NT2/D1 (cell line): ENCODE results near the gene TEC.

Experiments used
- DNase-seq: peaks from one replicate; pipeline ENCODE4 v3.0.0-alpha.2; 2011; ENCODE audit warnings: low read depth, low spot score
- H3K27me3 ChIP-seq: 2 replicates; pipeline ENCODE4 v1.6.0; 2011; ENCODE audit warnings: mild to moderate bottlenecking; ENCODE audit not compliant: insufficient read length, insufficient read depth
- H3K36me3 ChIP-seq: 2 replicates; pipeline ENCODE4 v1.6.1; 2011; ENCODE audit warnings: mild to moderate bottlenecking, low read length, mixed read lengths; ENCODE audit not compliant: insufficient read depth, insufficient read length
- H3K4me1 ChIP-seq: 2 replicates; pipeline ENCODE4 v1.5.1; 2011; ENCODE audit not compliant: insufficient read depth, insufficient read length
- H3K4me3 ChIP-seq: 2 replicates; pipeline ENCODE4 v1.5.1; 2011; ENCODE audit warnings: low read depth; ENCODE audit not compliant: insufficient read length
- H3K9ac ChIP-seq: 2 replicates; pipeline ENCODE4 v1.6.0; 2011; ENCODE audit warnings: low read depth; ENCODE audit not compliant: insufficient read length
- H3K9me3 ChIP-seq: 2 replicates; pipeline ENCODE4 v1.5.1; 2011; ENCODE audit warnings: mild to moderate bottlenecking, low read length; ENCODE audit not compliant: insufficient read depth
- SUZ12 ChIP-seq: IDR thresholded peaks from 2 replicates; pipeline ENCODE4 v1.6.1; 2011; ENCODE audit not compliant: insufficient read length, insufficient read depth; ENCODE audit errors: extremely low read depth
- YY1 ChIP-seq: IDR thresholded peaks from 2 replicates; pipeline ENCODE4 v1.6.1; 2011; ENCODE audit not compliant: insufficient read length, insufficient read depth
- ZNF274 ChIP-seq: IDR thresholded peaks from 2 replicates; pipeline ENCODE4 v1.6.1; 2011; ENCODE audit warnings: mild to moderate bottlenecking, low read depth, low read length

Gene TEC

GRCh38 chr4:48138511-48138910 is 131.1 kb downstream of the TEC start:
- DNase-seq: no peak
- Histone ChIP-seq H3K4me3 (no peak overlapping the region), H3K9ac (no peak overlapping the region), H3K36me3 (peaks cover 3% of the 10 kb centered on the region), H3K4me1 (no peaks in the 10 kb centered on the region), H3K27me3 (no peaks in the 10 kb centered on the region), H3K9me3 (no peaks in the 10 kb centered on the region)
- no peak for TF ChIP-seq YY1
- no peak for TF ChIP-seq ZNF274
- no peak for TF ChIP-seq SUZ12

- no peak for TF ChIP-seq SUZ12
- Histone ChIP-seq H3K36me3 (peaks cover 3% of the 10 kb centered on the region), H3K4me3 (no peak overlapping the region), H3K4me1 (no peaks in the 10 kb centered on the region), H3K9me3 (no peaks in the 10 kb centered on the region), H3K9ac (no peak overlapping the region), H3K27me3 (no peaks in the 10 kb centered on the region)
- no peak for DNase-seq
Observed at GRCh38 chr4:48137846-48138245, 131.8 kb downstream of the TEC start.

DNA sequence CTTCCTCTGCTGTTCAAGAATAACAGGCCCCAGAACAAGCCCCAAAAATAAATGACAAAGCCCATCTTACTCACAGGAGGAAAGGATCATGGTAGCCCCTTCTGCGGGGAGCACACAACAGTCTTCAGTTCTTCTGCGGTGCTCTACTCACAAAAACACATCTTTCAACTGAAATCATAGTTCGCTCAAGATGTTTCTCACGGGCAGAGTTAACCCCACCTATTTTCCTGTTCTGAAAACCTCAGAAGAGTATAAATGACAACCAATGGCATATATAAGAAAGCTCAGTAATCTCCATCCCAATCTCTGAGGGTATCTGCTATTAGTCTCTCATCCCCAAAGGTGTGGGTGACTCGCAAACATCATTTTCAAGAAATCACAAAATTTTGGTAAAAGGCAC is 135.6 kb downstream of the TEC start, which contains the start of gene TXK:
TXK (minus strand) TSS at position 170 of the 400 bp plus-strand sequence; CDS start at position 90, 80 bp downstream.
- Histone ChIP-seq H3K27me3 (no peaks in the 10 kb centered on the region), H3K4me3 (no peak within 1 kb of the TSS), H3K9ac (no peak within 1 kb of the TSS), H3K9me3 (no peaks in the 10 kb centered on the region), H3K4me1 (no peaks in the 10 kb centered on the region), H3K36me3 (peaks cover 3% of the 10 kb centered on the region)
- DNase-seq: no peak
- no peak for TF ChIP-seq YY1
- TF ChIP-seq SUZ12: no peak

DNA sequence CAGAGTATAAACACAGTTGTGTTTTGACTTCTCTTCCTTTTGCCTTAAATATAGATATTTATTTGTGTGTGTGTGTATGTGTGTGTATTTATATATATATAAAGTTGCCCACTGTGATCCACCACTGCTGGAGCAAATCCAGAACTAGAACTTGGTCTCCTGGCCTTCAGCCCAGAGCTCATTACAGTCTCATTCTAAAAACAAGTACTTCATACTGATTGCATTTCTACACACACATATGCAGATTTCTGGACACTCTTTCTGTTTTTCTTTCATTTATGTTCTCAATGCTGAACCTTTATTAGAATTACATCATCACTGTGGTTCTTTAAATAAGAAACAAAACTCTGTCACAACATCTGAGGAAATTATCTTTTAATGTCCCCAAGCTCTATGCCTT is 136.0 kb downstream of the TEC start:
- Histone ChIP-seq H3K4me1 (no peaks in the 10 kb centered on the region), H3K9ac (no peak overlapping the region), H3K27me3 (no peaks in the 10 kb centered on the region), H3K4me3 (no peak overlapping the region), H3K36me3 (peaks cover 3% of the 10 kb centered on the region), H3K9me3 (no peaks in the 10 kb centered on the region)
- no peak for TF ChIP-seq ZNF274
- no peak for TF ChIP-seq YY1
- TF ChIP-seq SUZ12: no peak
- DNase-seq: no peak

GRCh38 chr4:48131736-48132135 is 137.9 kb downstream of the TEC start:
- TF ChIP-seq ZNF274 (no peak), SUZ12 (no peak), YY1 (no peak)
- DNase-seq: no peak

DNA sequence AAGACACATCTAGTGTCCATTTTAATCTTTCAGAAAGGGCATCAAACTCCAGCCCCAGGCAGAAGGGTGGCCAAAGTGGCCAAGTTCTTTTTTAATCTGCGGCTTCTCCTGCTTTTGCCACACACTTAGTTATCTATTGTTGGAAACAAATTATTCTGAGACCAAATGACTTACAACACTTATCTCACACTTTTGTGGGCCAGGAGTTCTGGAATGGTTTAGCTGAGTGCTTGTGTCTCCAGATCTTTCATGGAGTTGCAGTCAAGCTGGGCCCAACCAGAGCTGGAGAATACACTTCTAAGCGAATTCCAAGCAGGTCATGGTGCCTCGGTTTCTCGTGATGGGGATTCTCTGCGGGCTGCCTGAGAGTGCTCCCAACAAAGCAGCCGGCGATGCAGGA is 139.5 kb downstream of the TEC start:
- Histone ChIP-seq H3K9me3 (no peaks in the 10 kb centered on the region), H3K9ac (no peak overlapping the region), H3K4me1 (no peaks in the 10 kb centered on the region), H3K27me3 (no peaks in the 10 kb centered on the region), H3K36me3 (no peaks in the 10 kb centered on the region), H3K4me3 (no peak overlapping the region)
- TF ChIP-seq YY1 (no peak), SUZ12 (no peak), ZNF274 (no peak)
- DNase-seq: no peak

More at GRCh38 chr4:48131736-48132135, 137.9 kb downstream of the TEC start:
- H3K4me1 ChIP-seq: no peaks in the 10 kb centered on the region
- no peak overlapping the region for H3K9ac ChIP-seq
- peaks cover 3% of the 10 kb centered on the region for H3K36me3 ChIP-seq
- no peaks in the 10 kb centered on the region for H3K9me3 ChIP-seq
- H3K4me3 ChIP-seq: no peak overlapping the region
- no peaks in the 10 kb centered on the region for H3K27me3 ChIP-seq

- Histone ChIP-seq H3K36me3 (no peaks in the 10 kb centered on the region), H3K4me3 (no peak overlapping the region), H3K9me3 (no peaks in the 10 kb centered on the region), H3K27me3 (no peaks in the 10 kb centered on the region), H3K4me1 (no peaks in the 10 kb centered on the region), H3K9ac (no peak overlapping the region)
- no peak for TF ChIP-seq ZNF274
- no peak for TF ChIP-seq YY1
- no peak for TF ChIP-seq SUZ12
- DNase-seq: no peak
Observed at GRCh38 chr4:48129307-48130014, 140.2 kb downstream of the TEC start.
